Activated T-cell treated with anti-CD3 and anti-CD28 coated beads for 1 hour (primary cell): Measurements from ENCODE around the gene IRX4.
"Not testable (repeated sequence)": the region's sequence is repeated elsewhere in the genome, so short reads cannot be mapped to it uniquely, and the experiment has no call there.

Experiments
- DNase-seq: peaks from one replicate; pipeline ENCODE4 v3.0.0-alpha.2; 2020; ENCODE audit warnings: low read depth

The IRX4 gene

GRCh38 chr5:1856596-1857255, 26.0 kb downstream of the IRX4 start:
- no peak for DNase-seq

GRCh38 chr5:1855596-1855995, 27.1 kb downstream of the IRX4 start:
- no peak for DNase-seq

- DNase-seq, result no peak
Observed at GRCh38 chr5:1855075-1855474, 27.6 kb downstream of the IRX4 start.

GRCh38 chr5:1853531-1853930, 29.2 kb downstream of the IRX4 start:
- no peak for DNase-seq

- DNase-seq, result no peak
Observed at GRCh38 chr5:1852324-1852947, 30.3 kb downstream of the IRX4 start.

- DNase-seq, result no peak
Observed at GRCh38 chr5:1851290-1851934, 31.3 kb downstream of the IRX4 start.

GRCh38 chr5:1850324-1851154, 32.2 kb downstream of the IRX4 start:
- no peak for DNase-seq

- DNase-seq, result no peak
Observed at GRCh38 chr5:1847611-1848010, 35.1 kb downstream of the IRX4 start.

- no peak for DNase-seq
Observed at GRCh38 chr5:1847056-1847455, 35.7 kb downstream of the IRX4 start.

GRCh38 chr5:1846583-1846982, 36.1 kb downstream of the IRX4 start:
- DNase-seq, result no peak

GRCh38 chr5:1845696-1846095, 37.0 kb downstream of the IRX4 start:
- DNase-seq, result no peak

GRCh38 chr5:1844708-1845436, 37.9 kb downstream of the IRX4 start:
- no peak for DNase-seq

GRCh38 chr5:1843761-1844160, 39.0 kb downstream of the IRX4 start:
- DNase-seq, result not testable (repeated sequence)

GRCh38 chr5:1842004-1842819, 40.5 kb downstream of the IRX4 start:
- DNase-seq, result no peak

GRCh38 chr5:1840741-1841521, 41.8 kb downstream of the IRX4 start:
- DNase-seq, result no peak

- DNase-seq, result no peak
Observed at GRCh38 chr5:1840071-1840547, 42.6 kb downstream of the IRX4 start.

- no peak for DNase-seq
Observed at GRCh38 chr5:1838013-1838412, 44.7 kb downstream of the IRX4 start.

- no peak for DNase-seq
Observed at GRCh38 chr5:1836891-1837880, 45.5 kb downstream of the IRX4 start.
